ENCODE measurements around the gene ERC2. TPM values are rescaled to one million over a fixed set of nuclear protein-coding genes. Genes with fewer than 3 reads are reported as not detected.

ERC2 gene
- total RNA-seq, 1 donor from 2014 or later, result 48.3 TPM

GRCh38 chr3:55619046-55619808 lies 849.0 kb downstream of the ERC2 start:
- H3K4me1 Mint-ChIP-seq (ENCODE audit: low read depth, unreplicated experiment), result no peaks in the 10 kb centered on the region
- H3K9me3 Mint-ChIP-seq (ENCODE audit: unreplicated experiment), result no peaks in the 10 kb centered on the region

GRCh38 chr3:55617385-55617784 lies 850.9 kb downstream of the ERC2 start:
- H3K36me3 Mint-ChIP-seq (ENCODE audit: unreplicated experiment), result no peaks in the 10 kb centered on the region
- DNase-seq, result no peak
- no peak overlapping the region for H3K27ac Mint-ChIP-seq (ENCODE audit: unreplicated experiment)
- peaks cover 1% of the 10 kb centered on the region for H3K27me3 Mint-ChIP-seq (ENCODE audit: unreplicated experiment)
- no peak for TF ChIP-seq CTCF (IDR thresholded peaks at IDR 0.05; ENCODE audit: partially characterized antibody, unreplicated experiment)
- H3K4me1 Mint-ChIP-seq (ENCODE audit: low read depth, unreplicated experiment), result no peaks in the 10 kb centered on the region
- H3K9me3 Mint-ChIP-seq (ENCODE audit: unreplicated experiment), result no peaks in the 10 kb centered on the region
- H3K4me3 Mint-ChIP-seq (ENCODE audit: unreplicated experiment), result no peak overlapping the region

More at GRCh38 chr3:55619046-55619808, 849.0 kb downstream of the ERC2 start:
- H3K27ac Mint-ChIP-seq (ENCODE audit: unreplicated experiment), result no peak overlapping the region
- H3K27me3 Mint-ChIP-seq (ENCODE audit: unreplicated experiment), result peaks cover 1% of the 10 kb centered on the region
- no peak overlapping the region for H3K4me3 Mint-ChIP-seq (ENCODE audit: unreplicated experiment)
- no peak for TF ChIP-seq CTCF (IDR thresholded peaks at IDR 0.05; ENCODE audit: partially characterized antibody, unreplicated experiment)
- DNase-seq, result no peak
- H3K36me3 Mint-ChIP-seq (ENCODE audit: unreplicated experiment), result no peaks in the 10 kb centered on the region

- no peak overlapping the region for H3K27ac Mint-ChIP-seq (ENCODE audit: unreplicated experiment)
These were observed 851.5 kb downstream of the ERC2 start for GRCh38 chr3:55616803-55617202.

GRCh38 chr3:55615694-55616295 lies 852.5 kb downstream of the ERC2 start:
- no peak for TF ChIP-seq CTCF (IDR thresholded peaks at IDR 0.05; ENCODE audit: partially characterized antibody, unreplicated experiment)
- Mint-ChIP-seq H3K4me1 (ENCODE audit: low read depth, unreplicated experiment) (no peaks in the 10 kb centered on the region), H3K4me3 (ENCODE audit: unreplicated experiment) (no peak overlapping the region), H3K36me3 (ENCODE audit: unreplicated experiment) (no peaks in the 10 kb centered on the region), H3K27me3 (ENCODE audit: unreplicated experiment) (peaks cover 1% of the 10 kb centered on the region), H3K27ac (ENCODE audit: unreplicated experiment) (no peak overlapping the region), H3K9me3 (ENCODE audit: unreplicated experiment) (no peaks in the 10 kb centered on the region)
- no peak for DNase-seq

More at GRCh38 chr3:55616803-55617202, 851.5 kb downstream of the ERC2 start:
- TF ChIP-seq CTCF (IDR thresholded peaks at IDR 0.05; ENCODE audit: partially characterized antibody, unreplicated experiment), result no peak
- no peak overlapping the region for H3K4me3 Mint-ChIP-seq (ENCODE audit: unreplicated experiment)
- H3K27me3 Mint-ChIP-seq (ENCODE audit: unreplicated experiment), result peaks cover 1% of the 10 kb centered on the region
- H3K9me3 Mint-ChIP-seq (ENCODE audit: unreplicated experiment), result no peaks in the 10 kb centered on the region
- H3K4me1 Mint-ChIP-seq (ENCODE audit: low read depth, unreplicated experiment), result no peaks in the 10 kb centered on the region
- H3K36me3 Mint-ChIP-seq (ENCODE audit: unreplicated experiment), result no peaks in the 10 kb centered on the region
- no peak for DNase-seq
